SK-N-SH (cell line): ENCODE results near the gene PRKCD. TPM values are rescaled to one million over a fixed set of nuclear protein-coding genes. Genes with fewer than 3 reads are reported as not detected.

Experiments used
- CTCF ChIA-PET: fragments of 300-600, 350-600 bp; formaldehyde crosslinking; extraction: SDS; loops from one replicate; lab custom pipeline; 2021; lab: Yijun Ruan, JAX
- POLR2A ChIA-PET: fragments of 350-600 bp; sonication (Branson Sonifier 250); formaldehyde crosslinking; extraction: SDS; loops from one replicate; lab custom pipeline; 2020; ENCODE audit warnings: antibody characterized with exemption, inconsistent platforms; lab: Yijun Ruan, JAX
- DNase-seq: peaks from one replicate; pipeline ENCODE4 v3.0.0; 2012
- H2AFZ ChIP-seq: fragments of 200-600 bp; sonication (generic); 2 replicates; pipeline ENCODE4 v1.8.1; 2016; ENCODE audit warnings: antibody characterized with exemption, mild to moderate bottlenecking, low read depth
- H3F3A ChIP-seq: fragments of 200-600 bp; sonication (generic); replicated peaks from 2 replicates; pipeline ENCODE3; 2016; ENCODE audit warnings: antibody characterized with exemption, mild to moderate bottlenecking; ENCODE audit not compliant: insufficient read depth
- H3K27ac ChIP-seq, 2 experiments: fragments of 200-500 bp in 1 of 2; fragments of 200-600 bp in 1 of 2; sonication (Bioruptor generic) in 1 of 2; sonication (generic), shearing (Covaris generic) in 1 of 2; 2 replicates each; pipeline versions ENCODE4 v1.5.1 to v1.6.1; 2014 to 2016; ENCODE audit warnings: low read depth in 2 of 2, inconsistent platforms in 1 of 2, low read length in 1 of 2, mild to moderate bottlenecking in 1 of 2, mixed read lengths in 1 of 2
- H3K27me3 ChIP-seq: fragments of 200-600 bp; sonication (generic), shearing (Covaris generic); 2 replicates; pipeline ENCODE4 v1.6.1; 2016; ENCODE audit warnings: mixed run types; ENCODE audit not compliant: insufficient read depth
- H3K36me3 ChIP-seq, 2 experiments: fragments of 200-500 bp in 1 of 2; fragments of 200-600 bp in 1 of 2; sonication (Bioruptor generic) in 1 of 2; sonication (generic) in 1 of 2; replicated peaks in 1 of 2; 2 replicates each; pipeline versions ENCODE3 to v1.5.1; 2014 to 2016; ENCODE audit warnings: low read length in 1 of 2, mild to moderate bottlenecking in 1 of 2; ENCODE audit not compliant: insufficient read depth in 2 of 2, control insufficient read depth in 1 of 2
- H3K4me1 ChIP-seq, 2 experiments: fragments of 200-500 bp in 1 of 2; fragments of 200-600 bp in 1 of 2; sonication (Bioruptor generic) in 1 of 2; sonication (generic), shearing (Covaris generic) in 1 of 2; 2 replicates each; pipeline versions ENCODE4 v1.5.1 to v1.6.1; 2014 to 2016; ENCODE audit warnings: low read depth in 1 of 2, low read length in 1 of 2, mixed run types in 1 of 2; ENCODE audit not compliant: insufficient read depth in 2 of 2, control insufficient read depth in 1 of 2
- H3K4me2 ChIP-seq: fragments of 200-600 bp; sonication (generic), shearing (Covaris generic); 2 replicates; pipeline ENCODE4 v1.6.1; 2017; ENCODE audit warnings: mixed run types
- H3K4me3 ChIP-seq, 2 experiments: fragments of 200-500 bp in 1 of 2; fragments of 200-600 bp in 1 of 2; sonication (Bioruptor generic) in 1 of 2; sonication (generic), shearing (Covaris generic) in 1 of 2; 2 replicates each; pipeline versions ENCODE4 v1.5.1 to v1.8.1; 2014 to 2016; ENCODE audit warnings: low read depth in 2 of 2, inconsistent platforms in 1 of 2, low read length in 1 of 2, mild to moderate bottlenecking in 1 of 2, mixed read lengths in 1 of 2, moderate library complexity in 1 of 2
- H3K79me2 ChIP-seq: fragments of 200-600 bp; sonication (generic); 2 replicates; pipeline ENCODE4 v1.8.1; 2017; ENCODE audit warnings: mild to moderate bottlenecking; ENCODE audit not compliant: insufficient read depth
- H3K9ac ChIP-seq: fragments of 200-600 bp; sonication (generic); 2 replicates; pipeline ENCODE4 v1.6.1; 2017; ENCODE audit warnings: mixed run types
- H3K9me2 ChIP-seq: fragments of 200-600 bp; sonication (generic); 2 replicates; pipeline ENCODE4 v1.6.1; 2017; ENCODE audit warnings: mixed run types
- H3K9me3 ChIP-seq: fragments of 200-600 bp; sonication (generic); 2 replicates; pipeline ENCODE4 v1.6.1; 2017; ENCODE audit warnings: mixed run types, mild to moderate bottlenecking, moderate library complexity
- H4K20me1 ChIP-seq: fragments of 200-600 bp; sonication (generic); 2 replicates; pipeline ENCODE4 v1.6.1; 2017; ENCODE audit warnings: mild to moderate bottlenecking, mixed run types; ENCODE audit not compliant: insufficient read depth
- CHD2 ChIP-seq: fragments of 150-350 bp; IDR thresholded peaks from 2 replicates; pipeline ENCODE4 v1.6.1; 2018; ENCODE audit warnings: low read length; ENCODE audit not compliant: partially characterized antibody
- CTCF ChIP-seq: fragments of 200-600 bp; sonication (generic); IDR thresholded peaks from 2 replicates; pipeline ENCODE4 v1.6.1; 2017; ENCODE audit warnings: antibody characterized with exemption, mild to moderate bottlenecking, moderate library complexity
- FOXJ3 ChIP-seq: sonication (generic); formaldehyde crosslinking; IDR thresholded peaks from 2 replicates; pipeline ENCODE4 v1.5.1; 2020; ENCODE audit warnings: mild to moderate bottlenecking, missing genetic modification reagents
- POLR2AphosphoS5 ChIP-seq: IDR thresholded peaks from 2 replicates; pipeline ENCODE4 v1.6.1; 2012; ENCODE audit warnings: low read depth, low read length
- RFX5 ChIP-seq: IDR thresholded peaks from 2 replicates; pipeline ENCODE4 v1.6.1; 2012; ENCODE audit warnings: mild to moderate bottlenecking, improper control_type of control experiment, low read length
- RXRA ChIP-seq: IDR thresholded peaks from 2 replicates; pipeline ENCODE4 v1.4.0; 2012; ENCODE audit warnings: low read depth, mild to moderate bottlenecking, borderline replicate concordance
- TAF1 ChIP-seq: IDR thresholded peaks from 2 replicates; pipeline ENCODE4 v1.6.1; 2012; ENCODE audit warnings: low read depth, mild to moderate bottlenecking, low read length, moderate library complexity, borderline replicate concordance
- TEAD4 ChIP-seq: IDR thresholded peaks from 2 replicates; pipeline ENCODE4 v1.4.0; 2012; ENCODE audit warnings: mild to moderate bottlenecking, borderline replicate concordance; ENCODE audit not compliant: insufficient read depth
- WGBS: methylation state at CpG from one replicate; pipeline ENCODE4 v1.1.6; 2017; ENCODE audit warnings: low lambda C conversion rate; 5-methylcytosine and 5-hydroxymethylcytosine counted together
- polyA plus RNA-seq, 3 experiments: library from polyadenylated mRNA; depleted of rRNA; stranded (reverse); fragments of >200 nt; gene quantifications; 2 replicates each; pipeline ENCODE4 v1.2.3, GENCODE V29; 2012
- TF ChIP-seq, protein P1 (sequence below): IDR thresholded peaks from 2 replicates; pipeline ENCODE4; 2012
- TF ChIP-seq, protein P2 (sequence below): fragments of 150-350 bp; IDR thresholded peaks from 2 replicates; pipeline ENCODE4 v1.6.1; 2016; ENCODE audit warnings: mild to moderate bottlenecking, low read depth, low read length

PRKCD gene
- polyA plus RNA-seq, 1 of the 3 experiments (the other 2 are of a cell fraction) = 29.0 TPM

DNA sequence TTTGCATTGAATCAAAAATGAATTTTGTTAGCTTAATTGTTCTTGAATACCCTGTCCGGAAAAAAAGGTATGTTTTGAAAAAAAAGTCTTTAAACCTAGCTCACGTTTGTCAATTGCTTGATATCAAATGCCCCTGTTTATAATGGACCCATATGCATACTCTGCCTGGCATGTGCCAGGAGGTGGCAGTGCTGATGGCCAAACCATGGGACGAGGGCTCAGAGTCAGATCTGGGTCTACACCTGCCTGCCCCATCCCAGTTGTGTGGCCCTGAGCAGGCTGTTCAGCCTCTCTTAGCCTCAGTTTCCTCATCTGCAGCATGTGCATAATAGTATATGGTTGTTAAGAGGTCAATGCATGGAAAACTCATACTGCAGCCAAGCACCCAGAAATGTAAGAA lies 38.8 kb downstream of the PRKCD start (continued):
- TF ChIP-seq, protein P1, sequence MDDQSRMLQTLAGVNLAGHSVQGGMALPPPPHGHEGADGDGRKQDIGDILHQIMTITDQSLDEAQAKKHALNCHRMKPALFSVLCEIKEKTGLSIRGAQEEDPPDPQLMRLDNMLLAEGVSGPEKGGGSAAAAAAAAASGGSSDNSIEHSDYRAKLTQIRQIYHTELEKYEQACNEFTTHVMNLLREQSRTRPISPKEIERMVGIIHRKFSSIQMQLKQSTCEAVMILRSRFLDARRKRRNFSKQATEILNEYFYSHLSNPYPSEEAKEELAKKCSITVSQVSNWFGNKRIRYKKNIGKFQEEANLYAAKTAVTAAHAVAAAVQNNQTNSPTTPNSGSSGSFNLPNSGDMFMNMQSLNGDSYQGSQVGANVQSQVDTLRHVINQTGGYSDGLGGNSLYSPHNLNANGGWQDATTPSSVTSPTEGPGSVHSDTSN = no peak
- TF ChIP-seq POLR2AphosphoS5 (no peak), CTCF (peak; percentile 25; the same call in 1 of the 2 replicates), RXRA (no peak), RFX5 (no peak), TAF1 (no peak), FOXJ3 (CRISPR knock-in tag) (no peak)
- TF ChIP-seq, protein P2, sequence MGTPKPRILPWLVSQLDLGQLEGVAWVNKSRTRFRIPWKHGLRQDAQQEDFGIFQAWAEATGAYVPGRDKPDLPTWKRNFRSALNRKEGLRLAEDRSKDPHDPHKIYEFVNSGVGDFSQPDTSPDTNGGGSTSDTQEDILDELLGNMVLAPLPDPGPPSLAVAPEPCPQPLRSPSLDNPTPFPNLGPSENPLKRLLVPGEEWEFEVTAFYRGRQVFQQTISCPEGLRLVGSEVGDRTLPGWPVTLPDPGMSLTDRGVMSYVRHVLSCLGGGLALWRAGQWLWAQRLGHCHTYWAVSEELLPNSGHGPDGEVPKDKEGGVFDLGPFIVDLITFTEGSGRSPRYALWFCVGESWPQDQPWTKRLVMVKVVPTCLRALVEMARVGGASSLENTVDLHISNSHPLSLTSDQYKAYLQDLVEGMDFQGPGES = no peak

DNA sequence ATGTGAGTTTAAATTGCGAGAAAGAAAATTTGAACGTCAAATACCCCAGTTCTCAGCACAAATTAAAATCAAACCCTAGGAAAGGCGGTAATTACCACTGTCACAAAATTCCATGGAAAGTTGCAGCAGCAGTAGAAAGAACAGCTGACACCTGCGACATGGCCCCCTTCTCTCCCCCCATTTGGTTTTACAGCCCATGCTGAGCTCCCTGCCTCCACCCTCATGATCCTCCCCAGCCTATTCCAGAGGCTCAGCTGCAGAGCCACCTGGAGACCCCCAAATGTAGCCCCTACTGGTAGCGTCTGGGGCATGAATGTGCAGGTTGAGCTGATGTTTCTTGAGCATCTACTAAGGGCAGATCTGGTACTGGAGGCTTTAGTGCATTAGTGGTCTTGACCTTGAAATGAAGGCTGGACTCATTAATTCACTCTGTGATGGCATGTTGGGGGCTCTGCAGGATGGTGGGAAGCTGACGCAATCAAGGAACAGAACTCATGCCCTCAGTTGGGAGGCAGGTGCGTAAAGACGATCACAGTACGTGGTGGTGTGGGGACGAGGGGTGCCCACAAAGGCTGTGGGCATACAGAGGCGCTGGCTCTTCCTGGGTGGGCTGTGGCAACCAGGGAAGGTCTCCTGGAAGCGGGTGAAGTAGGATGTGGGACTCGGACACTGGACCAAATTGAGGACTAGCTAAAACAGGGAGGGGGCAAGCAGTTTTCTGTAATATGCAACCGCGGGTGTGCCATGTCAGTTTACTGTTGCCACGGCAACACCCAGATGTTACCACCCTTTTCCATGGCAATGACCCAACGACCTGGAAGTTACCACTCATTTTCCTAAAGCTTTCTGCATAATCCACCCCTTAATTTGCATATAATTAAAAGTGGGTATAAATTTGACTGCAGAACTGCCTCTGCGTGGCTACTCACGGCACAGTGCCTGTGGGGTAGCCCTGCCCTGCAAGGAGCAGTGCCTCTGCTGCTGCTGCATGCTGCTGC lies 39.8 kb downstream of the PRKCD start:
- no peaks in the 10 kb centered on the region for H3K36me3 ChIP-seq
- no peak overlapping the region for H3K9ac ChIP-seq
- no peak overlapping the region for H3K4me3 ChIP-seq
- peaks cover 0 to under 1% of the 10 kb centered on the region in 2 experiments; a peak in 1 of 4 replicates for H3K4me1 ChIP-seq
- ChIA-PET CTCF (interaction anchor here (1.2 to 7.4 kb wide), 4 partner anchors 19 to 87 kb away, joined by 3 to 206 read pairs (median 62); no protein-coding TSS in a partner anchor), POLR2A (no interaction called here)
- no peak overlapping the region for H3K4me2 ChIP-seq
- H4K20me1 ChIP-seq = no peaks in the 10 kb centered on the region
- no peak for DNase-seq
- no peaks in the 10 kb centered on the region for H3K27me3 ChIP-seq
- no peaks in the 10 kb centered on the region for H3K9me3 ChIP-seq
- H3F3A ChIP-seq = no peaks in the 10 kb centered on the region
- WGBS = 83% methylated on average over 18 of the region's 19 CpGs
- TF ChIP-seq TEAD4 (no peak), CHD2 (no peak), TAF1 (no peak), RXRA (no peak), FOXJ3 (CRISPR knock-in tag) (no peak)
- TF ChIP-seq, all 33 proteins: peak for 0
- no peaks in the 10 kb centered on the region for H3K9me2 ChIP-seq
- no peak overlapping the region for H3K27ac ChIP-seq
- H3K79me2 ChIP-seq = no peaks in the 10 kb centered on the region
- H2AFZ ChIP-seq = no peak overlapping the region
